LNCaP clone FGC (cell line): ENCODE measurements around the gene ATOH8.

ENCODE experiments used
- DNase-seq: peaks from one replicate; pipeline ENCODE4 v3.0.0-alpha.2; 2011; ENCODE audit warnings: low read depth
- H3K4me3 ChIP-seq: 2 replicates; pipeline ENCODE4 v1.5.1; 2011; ENCODE audit warnings: mild to moderate bottlenecking, low read depth, low read length, control low read depth
- CTCF ChIP-seq: IDR thresholded peaks from 2 replicates; pipeline ENCODE4 v1.5.1; 2012; ENCODE audit warnings: mild to moderate bottlenecking; ENCODE audit not compliant: control insufficient read depth, insufficient read depth; ENCODE audit errors: extremely low read depth

The ATOH8 gene

GRCh38 chr2:85813982-85814801, 60.4 kb downstream of the ATOH8 start:
- peak; percentile 55 for DNase-seq
- no peak overlapping the region for H3K4me3 ChIP-seq
- peak; percentile 99 for TF ChIP-seq CTCF

- H3K4me3 ChIP-seq: no peak overlapping the region
- no peak for TF ChIP-seq CTCF
- no peak for DNase-seq
Measured at GRCh38 chr2:85814802-85815550, 61.2 kb downstream of the ATOH8 start.

DNA sequence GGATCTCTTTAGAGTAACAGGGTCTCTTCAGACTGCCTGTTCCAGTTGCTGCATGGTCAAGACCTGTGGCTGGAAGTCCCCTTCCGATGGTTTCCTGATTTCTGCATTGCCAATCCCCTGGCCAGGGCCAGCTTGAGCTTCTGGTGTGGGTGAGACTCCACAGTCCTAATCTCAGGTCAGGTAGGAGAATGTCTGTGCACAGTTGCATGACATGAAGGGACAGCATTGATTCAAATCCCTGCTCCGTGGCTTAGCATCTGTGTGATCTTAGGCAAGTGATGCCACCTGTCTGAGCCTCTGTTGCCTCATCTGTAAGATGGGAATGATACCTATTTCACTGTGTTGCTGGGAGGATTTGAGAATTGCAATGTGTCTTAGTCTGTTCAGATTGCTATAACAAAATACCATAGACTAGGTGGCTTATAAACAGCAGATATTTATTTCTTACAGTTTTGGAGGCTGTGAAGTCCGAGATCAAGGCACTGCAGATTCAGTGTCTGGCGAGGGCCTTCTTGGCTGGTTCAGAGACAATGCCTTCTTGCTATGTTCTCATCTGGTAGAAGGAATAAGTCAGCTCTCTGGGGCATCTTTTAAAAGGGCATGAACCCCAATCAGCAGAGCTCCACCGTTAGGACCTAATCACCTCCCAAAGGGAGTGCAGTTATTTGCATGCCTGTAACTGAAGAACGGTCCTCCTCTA, 66.2 kb downstream of the ATOH8 start:
- H3K4me3 ChIP-seq: no peak overlapping the region
- no peak for DNase-seq
- no peak for TF ChIP-seq CTCF

DNA sequence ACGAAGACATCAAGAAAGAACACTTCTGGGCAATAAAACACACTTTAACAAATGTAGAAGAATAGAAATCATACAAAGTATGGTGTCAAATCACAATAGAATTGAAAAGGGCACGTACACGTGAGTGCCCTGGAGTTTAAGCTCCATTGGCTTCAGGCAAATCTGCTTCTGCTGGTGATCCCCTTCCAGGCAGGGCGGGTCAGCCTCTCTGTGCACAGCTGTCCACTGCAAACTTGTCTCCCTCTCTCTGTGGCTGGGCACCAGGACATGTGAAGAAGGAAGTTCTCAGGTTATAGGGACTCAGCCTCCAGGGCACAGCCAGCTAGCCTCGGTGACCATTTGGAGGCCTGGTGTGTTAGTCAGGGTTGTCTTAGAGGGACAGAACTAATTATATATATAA, 69.0 kb downstream of the ATOH8 start:
- DNase-seq: no peak
- no peak overlapping the region for H3K4me3 ChIP-seq
- TF ChIP-seq CTCF: no peak

DNA sequence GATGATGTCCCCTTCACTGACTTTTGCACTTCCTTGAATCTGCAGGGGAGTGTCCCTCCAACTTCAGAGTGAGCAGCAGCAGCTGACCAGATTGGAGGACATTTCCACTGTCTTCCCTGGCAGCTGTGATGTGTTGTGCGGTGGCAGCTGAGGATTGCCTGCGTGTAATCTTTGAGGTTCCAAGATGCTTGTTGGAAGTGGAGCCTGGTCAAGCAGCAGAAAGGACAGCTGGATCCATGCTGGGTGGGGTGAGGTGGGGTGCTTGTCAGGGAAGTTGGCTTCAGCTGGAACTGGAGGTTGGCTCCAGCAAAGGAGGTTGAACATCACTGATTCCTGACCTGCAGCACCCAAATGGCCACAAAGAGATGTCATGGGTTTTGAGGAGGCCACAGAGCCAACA, 70.2 kb downstream of the ATOH8 start:
- no peak for TF ChIP-seq CTCF
- no peak overlapping the region for H3K4me3 ChIP-seq
- DNase-seq: no peak

DNA sequence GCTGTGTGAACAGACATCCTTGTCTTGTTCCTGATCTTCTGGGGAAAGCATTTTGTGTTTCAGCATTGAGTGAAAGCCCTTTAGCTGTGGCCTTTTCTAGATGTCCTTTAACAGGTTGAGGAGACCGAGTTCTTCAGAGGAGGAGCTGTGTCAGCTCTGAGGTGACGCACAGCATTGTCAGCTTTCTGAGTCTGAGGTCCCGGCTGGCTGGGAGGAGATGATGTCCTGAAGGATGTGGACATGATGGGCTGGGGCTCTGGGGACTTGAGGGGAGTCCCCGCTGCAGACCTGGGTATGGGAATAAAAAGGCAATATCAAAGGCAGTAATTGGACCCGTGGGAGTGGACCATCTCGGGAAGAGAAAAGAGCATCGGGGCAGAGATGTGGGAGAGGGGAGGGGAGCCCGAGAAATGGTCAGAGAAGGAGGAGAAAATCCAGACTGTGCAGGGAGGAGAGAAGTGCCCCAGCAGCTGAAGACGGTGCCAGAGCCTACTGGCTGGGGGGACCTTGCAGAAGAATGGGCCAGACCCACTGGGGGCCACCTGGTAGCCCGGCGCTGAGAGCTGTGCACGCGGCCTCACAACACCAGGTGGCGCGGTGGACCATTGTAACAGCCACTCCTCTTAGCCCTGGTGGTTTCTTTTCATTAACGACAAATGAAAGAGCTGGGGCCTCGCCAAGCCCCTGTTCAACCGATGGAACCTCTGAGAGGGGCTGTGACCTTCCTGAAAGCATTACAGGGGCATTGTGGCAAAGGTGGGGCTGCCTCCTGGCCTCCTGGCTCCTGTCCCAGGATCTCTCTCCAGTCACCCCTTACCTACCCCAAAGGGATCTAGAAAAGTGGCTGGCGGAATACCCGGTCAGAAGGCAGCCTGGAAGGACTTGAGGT, 73.4 kb downstream of the ATOH8 start:
- H3K4me3 ChIP-seq: 0 out of 2 replicates have a peak overlapping the region, but pooled peaks have one; percentile 15
- DNase-seq: no peak
- peak; percentile 79 for TF ChIP-seq CTCF
